ENCODE data around the gene KCNJ6.
"Not testable (repeated sequence)": the region's sequence is repeated elsewhere in the genome, so short reads cannot be mapped to it uniquely, and the experiment has no call there.

Gene KCNJ6

DNA sequence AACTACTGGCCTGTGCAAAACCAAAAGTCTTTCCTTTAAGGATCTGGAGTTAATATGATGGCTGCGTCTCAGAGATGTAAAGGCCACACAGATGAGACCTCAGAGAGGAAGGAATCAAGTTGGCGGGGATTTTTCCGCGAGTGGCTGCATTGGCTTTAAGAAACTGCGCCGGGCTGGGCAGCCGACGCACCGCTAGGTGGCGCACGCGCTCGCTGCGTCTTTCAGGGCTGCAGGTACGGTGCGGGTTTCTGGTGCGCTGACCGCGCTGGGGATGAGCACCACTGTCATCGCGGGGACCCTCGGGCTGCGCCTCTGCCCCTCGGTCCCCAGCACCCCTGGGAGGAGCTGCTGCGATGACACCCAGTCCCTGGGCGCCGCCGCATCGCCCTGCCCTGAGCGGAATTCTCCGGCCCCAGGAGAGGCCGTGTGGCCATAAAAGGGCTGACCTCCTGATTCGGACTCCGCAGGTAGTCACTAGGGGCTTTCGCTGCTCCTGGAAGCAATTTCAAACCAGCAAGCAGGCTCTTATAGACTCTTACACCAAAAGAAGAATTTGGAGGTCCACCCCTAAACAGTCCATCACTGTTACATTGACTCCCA is 241.0 kb downstream of the KCNJ6 start:
- in situ Hi-C loops (cut with HindIII; ENCODE audit: low pct_ligation_motif_present, low pct_unique_long_range_greater_than_20kb, low sequenced_read_pairs): no loop called here
- DNase-seq: peak; percentile 27

DNA sequence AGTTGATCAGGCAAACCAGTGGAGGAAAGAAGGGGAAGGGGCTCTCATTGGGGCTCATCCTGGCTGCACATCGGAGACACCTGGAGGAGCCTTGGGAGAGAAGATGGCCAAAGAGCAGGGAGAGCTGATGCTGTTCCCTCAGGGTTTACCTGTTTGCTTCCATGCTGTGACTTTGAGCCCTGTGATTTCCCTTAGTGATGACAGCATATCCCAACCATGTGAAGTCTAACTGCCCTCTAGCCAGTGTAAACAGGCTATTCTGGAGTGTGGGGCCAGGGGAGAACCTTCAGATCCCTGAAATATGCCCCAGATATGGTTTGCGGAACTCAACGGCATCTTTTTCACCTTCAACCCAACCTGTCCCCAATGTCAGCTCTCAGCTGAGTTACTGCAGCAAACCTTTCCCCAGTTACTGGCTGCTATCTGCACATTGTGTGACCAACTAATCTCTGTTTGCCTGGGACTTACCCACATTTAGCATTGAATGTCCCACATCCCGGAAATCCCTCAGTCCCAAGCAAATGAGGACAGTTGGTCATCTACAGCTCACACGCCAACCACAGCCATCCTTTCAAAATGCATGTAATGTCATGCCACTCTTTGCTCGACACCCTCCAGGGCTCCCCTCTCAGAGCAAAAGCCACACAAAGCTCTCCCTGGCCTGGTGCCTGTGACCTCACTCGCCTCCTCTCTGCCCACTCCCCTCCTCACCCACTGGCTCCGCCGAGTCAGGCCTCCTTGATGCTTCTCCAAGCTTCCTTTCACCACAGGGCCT is 242.3 kb downstream of the KCNJ6 start:
- no peak for DNase-seq
- in situ Hi-C loops (cut with HindIII; ENCODE audit: low pct_ligation_motif_present, low pct_unique_long_range_greater_than_20kb, low sequenced_read_pairs): no loop called here

DNA sequence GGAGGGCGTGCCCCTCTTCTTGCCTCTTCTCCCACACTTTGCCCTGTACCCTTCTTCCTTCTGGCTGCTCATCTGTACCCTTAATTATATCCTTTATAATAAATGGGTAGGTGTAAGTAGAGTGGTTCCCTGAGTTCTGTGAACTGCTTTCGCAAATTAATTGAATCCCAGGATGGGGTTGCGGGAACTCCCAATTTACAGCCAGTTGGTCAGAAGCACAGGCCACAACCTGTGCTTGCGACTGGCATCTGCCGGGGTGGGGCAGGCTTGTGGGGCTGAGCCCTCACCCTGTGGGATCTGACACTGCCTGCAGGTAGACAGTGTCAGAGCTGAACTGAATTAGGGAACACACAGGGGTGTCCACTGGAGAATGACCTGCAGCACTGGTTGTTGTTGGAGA is 244.9 kb downstream of the KCNJ6 start:
- DNase-seq: no peak
- in situ Hi-C loops (cut with HindIII; ENCODE audit: low pct_ligation_motif_present, low pct_unique_long_range_greater_than_20kb, low sequenced_read_pairs): no loop called here

DNA sequence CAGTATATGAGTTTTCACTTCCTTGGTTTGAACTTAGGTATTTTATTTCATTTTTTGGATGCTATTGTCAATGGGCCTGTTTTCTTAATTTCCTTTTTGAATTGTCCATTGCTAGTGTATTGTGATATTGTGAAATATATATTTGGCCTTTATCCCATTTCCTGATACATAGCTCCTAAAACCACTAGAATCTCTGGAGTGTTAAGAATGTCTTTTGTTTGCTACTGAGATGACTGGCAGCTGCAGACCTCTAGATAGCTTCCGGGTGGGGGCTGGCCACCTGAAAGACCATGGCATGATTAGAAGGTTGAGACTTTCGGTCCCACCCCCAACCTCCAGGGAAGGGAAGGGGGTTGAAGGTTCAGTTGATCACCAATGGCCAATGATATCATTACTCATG is 245.4 kb downstream of the KCNJ6 start:
- in situ Hi-C loops (cut with HindIII; ENCODE audit: low pct_ligation_motif_present, low pct_unique_long_range_greater_than_20kb, low sequenced_read_pairs): no loop called here
- DNase-seq: no peak

DNA sequence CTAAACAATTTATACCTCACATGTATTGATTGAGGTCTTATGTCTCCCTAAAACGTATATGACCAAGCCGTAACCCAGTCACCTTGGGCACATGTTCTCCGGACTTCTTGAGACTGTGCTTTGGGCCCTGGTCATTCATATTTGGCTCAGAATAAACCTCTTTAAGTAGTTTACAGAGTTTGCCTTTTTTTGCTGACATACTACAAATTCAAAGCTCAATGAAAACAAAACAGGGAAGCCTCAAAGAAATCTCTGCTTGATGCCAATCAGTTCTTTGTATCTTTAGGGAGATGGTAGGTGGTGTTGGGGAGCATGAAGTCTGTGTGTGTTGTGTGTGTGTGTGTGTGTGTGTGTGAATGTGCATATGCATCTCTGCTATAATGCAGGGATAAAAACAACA is 247.0 kb downstream of the KCNJ6 start:
- DNase-seq: no peak
- in situ Hi-C loops (cut with HindIII; ENCODE audit: low pct_ligation_motif_present, low pct_unique_long_range_greater_than_20kb, low sequenced_read_pairs): no loop called here

DNA sequence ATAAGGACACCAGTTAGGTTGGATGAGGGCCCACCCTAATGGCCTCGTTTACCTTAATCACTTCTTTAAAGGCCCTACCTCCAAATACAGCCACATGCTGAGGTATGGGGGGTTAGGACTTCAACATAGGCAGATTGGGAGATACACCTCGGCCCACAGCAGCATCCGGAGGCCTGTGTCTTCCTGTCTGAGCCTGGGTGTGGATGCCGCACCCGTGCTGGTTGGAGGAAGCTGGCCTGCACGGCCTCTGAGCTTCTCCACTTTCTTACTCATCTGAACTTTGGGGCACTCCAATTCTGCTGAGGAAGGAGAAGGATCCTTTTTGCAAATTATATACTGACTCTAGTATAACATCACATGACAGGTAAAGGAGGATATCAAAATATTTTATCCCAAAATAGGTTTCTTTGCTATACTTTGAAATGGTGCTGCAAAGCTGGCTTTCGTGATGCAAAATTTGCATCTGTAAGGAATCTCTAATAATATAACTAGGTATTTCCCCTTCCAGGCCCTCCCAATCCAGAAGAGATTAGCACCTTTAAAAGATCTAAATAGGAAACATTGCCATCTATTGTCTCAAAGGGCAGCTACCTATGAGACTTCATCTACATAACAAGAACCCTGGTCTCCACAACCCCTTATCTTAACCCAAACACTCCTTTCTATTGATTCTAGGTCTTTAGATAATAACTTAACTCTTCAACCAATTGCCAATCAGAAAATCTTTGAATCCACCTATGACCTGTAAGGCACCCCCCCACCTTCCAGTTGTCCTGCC is 247.6 kb downstream of the KCNJ6 start:
- DNase-seq: no peak
- in situ Hi-C loops (cut with HindIII; ENCODE audit: low pct_ligation_motif_present, low pct_unique_long_range_greater_than_20kb, low sequenced_read_pairs): no loop called here

DNA sequence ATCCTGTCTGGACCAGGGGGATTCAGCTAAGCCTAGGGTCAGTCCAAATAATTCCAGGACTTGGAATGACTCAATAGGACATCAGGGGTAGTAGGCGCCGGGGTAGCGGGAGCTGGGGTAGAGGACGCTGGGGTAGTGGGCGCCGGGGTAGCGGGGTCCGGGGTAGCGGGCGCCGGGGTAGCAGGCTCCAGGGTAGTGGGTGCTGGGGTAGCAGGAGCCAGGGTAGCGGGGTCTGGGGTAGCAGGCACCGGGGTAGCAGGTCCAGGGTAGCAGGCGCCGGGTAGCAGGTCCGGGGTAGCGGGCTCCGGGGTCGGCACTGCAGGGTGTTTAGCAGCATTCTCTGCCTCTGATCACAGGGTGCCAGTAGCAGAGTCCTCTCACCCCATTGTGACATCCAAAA is 248.9 kb downstream of the KCNJ6 start:
- no peak for DNase-seq
- in situ Hi-C loops (cut with HindIII; ENCODE audit: low pct_ligation_motif_present, low pct_unique_long_range_greater_than_20kb, low sequenced_read_pairs): no loop called here

DNA sequence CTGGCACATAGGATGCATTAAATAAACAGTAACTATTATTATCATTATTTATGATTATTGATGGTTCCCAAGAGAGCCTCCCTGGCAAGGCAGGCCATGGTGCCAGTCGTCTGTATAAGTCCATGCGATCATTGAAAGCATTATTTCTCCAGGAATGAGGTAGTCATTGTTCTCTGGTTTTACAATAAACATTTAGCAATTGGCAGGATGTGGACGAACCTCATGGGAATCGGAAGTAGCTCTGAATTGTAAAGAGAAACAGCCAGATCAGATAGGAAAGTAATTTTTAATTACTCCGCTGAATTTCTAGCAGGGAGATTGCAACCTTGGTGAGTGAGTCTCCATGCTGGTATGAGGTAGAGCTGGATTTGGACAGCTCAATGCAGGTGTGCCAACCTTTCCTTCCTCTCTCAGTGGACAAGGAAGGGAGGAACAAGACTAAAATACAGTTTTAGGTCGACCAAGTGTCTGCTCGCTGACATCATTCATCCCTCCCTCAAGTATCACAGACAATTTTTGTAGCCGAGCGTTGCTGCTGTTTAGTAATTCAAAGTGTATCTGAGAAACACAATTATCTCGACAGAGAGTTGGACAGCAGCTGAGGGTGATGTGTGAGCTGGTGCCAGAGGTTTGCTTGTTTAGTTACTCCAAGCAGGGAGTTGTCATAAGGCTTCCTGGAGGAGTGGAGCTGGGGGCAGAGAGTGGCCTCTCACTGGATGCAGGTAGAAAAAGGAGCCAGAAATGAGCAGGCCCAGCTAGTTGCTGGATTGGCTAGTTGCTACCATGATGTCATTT is 250.8 kb downstream of the KCNJ6 start:
- in situ Hi-C loops (cut with HindIII; ENCODE audit: low pct_ligation_motif_present, low pct_unique_long_range_greater_than_20kb, low sequenced_read_pairs): no loop called here
- no peak for DNase-seq

DNA sequence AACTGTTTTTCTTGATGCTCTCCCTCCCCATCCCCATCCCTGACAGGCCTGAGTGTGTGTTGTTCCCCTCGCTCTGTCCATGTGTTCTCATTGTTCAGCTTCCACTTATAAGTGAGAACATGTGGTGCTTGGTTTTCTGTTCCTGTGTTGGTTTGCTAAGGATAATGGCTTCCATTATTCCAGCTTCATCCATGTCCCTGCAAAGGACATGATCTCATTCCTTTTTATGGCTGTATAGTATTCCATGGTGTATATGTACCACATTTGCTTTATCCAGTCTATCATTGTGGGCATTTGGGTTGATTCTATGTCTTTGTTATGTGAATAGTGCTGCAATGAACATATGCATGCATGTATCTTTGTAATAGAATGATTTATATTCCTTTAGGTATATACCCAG is 254.0 kb downstream of the KCNJ6 start:
- DNase-seq; in situ Hi-C loops (cut with HindIII; ENCODE audit: low pct_ligation_motif_present, low pct_unique_long_range_greater_than_20kb, low sequenced_read_pairs): not testable (repeated sequence)

DNA sequence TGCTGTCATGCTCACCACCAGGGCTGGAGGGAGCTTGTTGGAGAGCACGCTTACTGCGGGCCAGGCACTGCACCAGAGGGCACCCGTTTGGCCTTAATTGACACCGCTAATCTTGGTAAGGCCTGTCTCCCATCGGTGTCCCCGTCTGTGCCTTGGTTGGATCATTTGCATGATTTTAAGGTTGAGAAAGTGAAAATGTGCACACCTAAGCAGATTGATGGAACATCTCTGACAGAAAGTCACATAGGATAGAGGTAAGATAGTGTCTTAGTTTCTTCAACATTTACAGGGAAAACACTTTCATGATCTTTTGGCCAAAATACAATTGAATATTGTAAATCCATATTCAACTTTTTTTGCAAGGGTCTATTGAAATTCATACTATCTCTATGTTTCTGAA is 255.5 kb downstream of the KCNJ6 start:
- no peak for DNase-seq
- in situ Hi-C loops (cut with HindIII; ENCODE audit: low pct_ligation_motif_present, low pct_unique_long_range_greater_than_20kb, low sequenced_read_pairs): no loop called here

DNA sequence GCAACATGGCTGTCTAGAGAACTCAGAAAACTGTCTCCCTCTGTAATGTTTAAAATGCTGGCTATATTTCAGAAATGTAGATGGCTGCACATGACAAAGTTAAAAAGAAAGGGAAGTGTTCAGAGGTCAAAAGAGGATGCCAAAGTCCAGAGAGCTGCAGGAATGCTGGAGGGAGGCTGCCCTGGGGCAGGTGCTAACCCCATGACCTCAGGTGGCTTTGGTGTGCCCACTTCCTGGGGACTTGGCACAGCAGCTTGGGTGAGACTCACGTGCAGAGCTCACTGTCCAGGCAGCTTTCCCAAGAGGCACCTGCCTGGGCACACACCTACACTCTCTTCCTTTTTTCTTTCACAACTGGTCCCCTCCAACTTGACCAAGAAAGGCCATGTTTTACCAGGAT is 256.4 kb downstream of the KCNJ6 start:
- in situ Hi-C loops (cut with HindIII; ENCODE audit: low pct_ligation_motif_present, low pct_unique_long_range_greater_than_20kb, low sequenced_read_pairs): no loop called here
- no peak for DNase-seq

DNA sequence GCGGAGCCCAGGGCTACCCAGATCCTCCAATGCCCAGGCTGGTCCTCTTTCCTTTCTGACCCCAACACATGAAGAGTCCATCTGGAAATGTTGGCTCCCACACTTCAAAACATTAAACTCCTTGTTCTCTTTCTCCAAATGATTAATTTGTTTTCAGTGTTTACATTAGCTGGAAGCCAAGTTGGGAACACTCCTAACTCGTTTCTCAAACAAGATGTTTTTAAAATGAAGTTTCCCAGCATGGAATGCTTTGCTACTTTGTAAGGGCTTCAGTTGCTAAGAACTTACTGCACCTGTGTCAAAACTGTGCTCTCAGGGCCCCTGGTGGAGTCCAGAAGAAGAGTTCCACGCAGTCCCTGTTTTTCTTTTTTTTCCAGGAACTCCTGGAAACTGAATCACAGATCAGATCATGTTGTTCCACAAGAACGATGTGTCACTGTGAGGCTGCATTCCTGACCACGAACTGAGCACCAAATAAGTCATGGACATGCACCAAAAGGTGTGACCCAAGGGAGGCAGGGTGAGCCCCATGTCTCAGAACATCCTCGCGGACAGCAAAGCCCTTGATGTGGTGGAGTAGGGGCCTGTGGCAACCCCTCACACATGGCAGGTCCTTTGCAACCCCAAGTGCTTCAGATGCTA is 257.3 kb downstream of the KCNJ6 start:
- in situ Hi-C loops (cut with HindIII; ENCODE audit: low pct_ligation_motif_present, low pct_unique_long_range_greater_than_20kb, low sequenced_read_pairs): no loop called here

DNA sequence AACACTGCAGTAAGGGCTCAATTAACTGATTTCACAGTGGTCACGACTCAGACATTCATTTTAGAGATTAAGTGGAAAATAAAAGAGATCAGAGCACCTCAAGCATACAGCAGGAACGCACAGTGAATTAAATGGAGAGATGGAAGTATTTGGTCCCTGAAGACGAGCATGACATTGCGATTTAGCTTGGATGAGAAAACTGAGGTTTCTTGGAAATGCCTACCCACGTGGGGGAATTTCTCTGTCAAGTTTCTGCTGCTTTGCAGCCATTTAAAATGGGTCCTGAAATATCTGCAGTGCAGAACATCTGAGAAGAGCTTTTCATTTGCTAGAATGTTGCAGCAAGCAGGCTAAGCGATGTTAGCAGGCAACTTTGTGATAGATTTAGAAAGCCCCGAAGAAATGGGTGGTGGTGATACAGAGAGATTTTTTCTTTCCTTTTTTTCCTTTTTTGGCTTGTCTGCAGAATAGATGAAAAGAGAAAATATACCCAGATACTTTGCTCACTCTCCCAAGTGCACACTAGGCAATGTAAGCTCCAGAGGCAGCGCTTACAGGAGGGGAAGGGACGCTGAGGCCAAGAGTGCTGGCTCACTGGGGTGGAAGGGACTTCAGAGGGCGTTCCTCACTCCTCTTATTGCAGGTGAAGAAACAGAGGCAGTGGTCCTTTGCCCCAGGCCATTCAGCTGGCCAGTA is 258.0 kb downstream of the KCNJ6 start:
- DNase-seq: no peak
- in situ Hi-C loops (cut with HindIII; ENCODE audit: low pct_ligation_motif_present, low pct_unique_long_range_greater_than_20kb, low sequenced_read_pairs): no loop called here

More for the DNA sequence above, 257.3 kb downstream of the KCNJ6 start:
- DNase-seq: peak; percentile 19

DNA sequence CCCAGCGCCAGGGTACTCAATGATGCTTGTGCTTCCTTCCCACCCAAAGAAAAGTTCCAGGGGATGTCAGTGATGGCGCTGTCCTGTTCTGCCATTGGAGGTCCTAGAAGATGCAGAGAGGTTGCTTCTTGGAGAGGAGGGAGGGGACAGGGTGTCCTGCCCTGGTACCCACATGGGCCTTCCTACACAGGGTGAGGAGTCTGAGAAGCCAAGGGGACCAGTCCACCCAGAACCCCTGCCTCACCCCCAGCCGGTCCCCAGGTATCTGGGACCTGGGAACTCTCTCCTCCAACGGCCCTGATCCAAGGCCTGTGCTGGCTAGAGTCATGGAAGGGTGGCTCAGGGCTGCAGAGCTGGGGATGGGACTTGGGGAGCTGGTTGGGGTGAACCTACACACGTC is 259.4 kb downstream of the KCNJ6 start:
- DNase-seq: no peak
- in situ Hi-C loops (cut with HindIII; ENCODE audit: low pct_ligation_motif_present, low pct_unique_long_range_greater_than_20kb, low sequenced_read_pairs): no loop called here

DNA sequence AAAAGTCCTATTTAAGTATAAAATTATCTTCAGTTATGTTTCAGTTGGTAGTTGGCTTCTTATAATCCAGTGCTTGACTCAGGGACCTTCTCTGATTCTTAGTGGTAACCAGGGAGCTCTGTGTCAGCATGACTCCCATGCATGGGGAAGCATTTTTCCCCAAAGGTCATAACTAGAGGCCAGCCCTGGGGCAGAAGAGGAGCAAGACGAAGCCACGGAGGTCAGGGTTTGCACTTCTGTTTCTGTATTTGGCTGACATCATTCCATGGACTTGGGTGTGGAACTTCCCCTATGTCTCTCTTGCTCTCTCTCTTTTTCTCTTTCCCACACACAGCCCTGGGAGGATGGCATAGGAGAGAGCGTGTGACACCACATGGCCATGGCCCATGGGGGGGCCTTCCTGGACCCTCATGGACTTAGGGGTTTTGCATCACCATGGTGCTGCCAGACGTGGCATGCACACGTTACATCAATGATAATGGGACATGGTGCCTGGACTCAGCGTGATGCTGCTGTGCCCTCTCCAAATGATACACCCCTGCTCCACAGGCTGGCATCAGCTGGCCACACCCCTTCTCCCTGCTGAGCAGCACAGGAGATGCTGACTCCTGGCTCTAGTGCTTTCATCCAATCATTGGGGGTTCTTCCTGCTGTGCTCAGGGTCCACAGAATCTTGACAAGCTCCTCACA is 260.5 kb downstream of the KCNJ6 start:
- in situ Hi-C loops (cut with HindIII; ENCODE audit: low pct_ligation_motif_present, low pct_unique_long_range_greater_than_20kb, low sequenced_read_pairs): no loop called here
- no peak for DNase-seq

DNA sequence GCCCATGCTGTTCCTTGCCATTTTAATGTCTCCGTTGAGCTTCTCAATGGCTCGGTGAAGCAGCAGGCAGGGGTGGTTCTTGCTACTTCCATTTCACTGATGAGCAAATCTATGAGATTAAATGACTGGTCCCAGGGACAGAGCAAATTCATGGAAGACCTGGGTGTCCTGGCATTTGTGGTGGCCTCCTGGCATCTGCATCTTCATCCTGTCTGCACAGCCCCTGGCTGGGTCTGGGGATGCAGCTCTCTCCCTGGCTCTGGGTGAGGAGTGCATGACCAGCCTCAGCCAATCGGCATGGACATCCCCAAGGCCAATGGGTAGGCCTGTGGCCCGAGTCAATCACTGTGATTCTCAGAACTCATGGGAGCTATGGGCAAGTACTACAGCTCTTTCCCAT is 261.7 kb downstream of the KCNJ6 start:
- DNase-seq: no peak
- in situ Hi-C loops (cut with HindIII; ENCODE audit: low pct_ligation_motif_present, low pct_unique_long_range_greater_than_20kb, low sequenced_read_pairs): no loop called here

DNA sequence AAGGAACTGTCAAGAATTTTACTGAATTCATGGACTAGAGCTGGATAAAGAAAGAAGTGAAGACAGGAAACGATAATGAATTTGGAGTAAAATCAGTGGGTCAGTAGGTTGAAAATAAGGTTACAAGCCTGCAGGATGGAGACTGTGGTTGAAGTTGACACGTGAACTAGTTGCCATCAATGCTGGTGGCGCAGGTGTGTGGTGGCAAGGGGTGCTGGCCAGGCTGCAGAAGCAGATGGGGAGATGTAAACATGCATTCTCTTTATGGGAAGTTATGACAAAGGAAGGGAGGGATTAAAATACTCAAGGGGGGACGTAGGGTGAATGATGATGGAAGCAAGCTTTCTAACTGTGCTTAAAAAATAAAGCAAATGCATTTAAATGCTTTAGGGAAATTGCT is 263.1 kb downstream of the KCNJ6 start:
- in situ Hi-C loops (cut with HindIII; ENCODE audit: low pct_ligation_motif_present, low pct_unique_long_range_greater_than_20kb, low sequenced_read_pairs): no loop called here
- no peak for DNase-seq
